Endothelial cell of umbilical vein (primary cell): ENCODE data around the gene GOLT1A. TPM values are rescaled to one million over a fixed set of nuclear protein-coding genes. Genes with fewer than 3 reads are reported as not detected.

Experiments used
- BruUV-seq: library from RNA; stranded (reverse); fragments of 400-500 nt; replicated peaks from 2 replicates; lab custom pipeline; 2021; lab: Mats Ljungman, UMichigan
- CTCF ChIA-PET: fragments of 300-600, 350-600 bp; sonication (Branson Sonifier 250); formaldehyde crosslinking; loops from one replicate; lab custom pipeline; 2021; ENCODE audit warnings: antibody characterized with exemption, inconsistent platforms; lab: Charles Lee
- POLR2A ChIA-PET: fragments of 300-600, 350-600 bp; sonication (Branson Sonifier 250); formaldehyde crosslinking; loops from one replicate; lab custom pipeline; 2021; ENCODE audit warnings: antibody characterized with exemption, inconsistent platforms; lab: Charles Lee
- DNase-seq: peaks from one replicate; pipeline ENCODE4 v3.0.0-alpha.2; 2011; ENCODE audit warnings: low read depth, low spot score
- FAIRE-seq: peaks from 2 replicates; lab custom pipeline; 2011; peaks lifted over from hg19 to GRCh38; lab: Jason Lieb, UNC
- H2AFZ ChIP-seq: 2 replicates; pipeline ENCODE4 v1.6.0; 2012; ENCODE audit warnings: low read depth, low read length, control low read depth, inconsistent platforms
- H3K27ac ChIP-seq: 2 replicates; pipeline ENCODE4 v1.5.1; 2011; ENCODE audit warnings: low read depth, mild to moderate bottlenecking, control low read depth, low read length, moderate library complexity; ENCODE audit not compliant: insufficient read depth
- H3K27me3 ChIP-seq, 2 experiments: 2 replicates each; pipeline versions ENCODE4 v1.6.0 to v1.6.1; 2011; ENCODE audit warnings: low read length in 2 of 2, mixed read lengths in 1 of 2; ENCODE audit not compliant: control insufficient read depth in 2 of 2, insufficient read depth in 2 of 2
- H3K36me3 ChIP-seq, 2 experiments: 2 replicates in 1 of 2; 3 replicates in 1 of 2; pipeline ENCODE4 v1.5.1; 2011; ENCODE audit warnings: low read length in 2 of 2, mild to moderate bottlenecking in 1 of 2, moderate library complexity in 1 of 2; ENCODE audit not compliant: control insufficient read depth in 2 of 2, insufficient read depth in 2 of 2; ENCODE audit errors: extremely low read depth in 1 of 2
- H3K4me1 ChIP-seq: 3 replicates; pipeline ENCODE4 v1.5.1; 2011; ENCODE audit warnings: mild to moderate bottlenecking, low read length; ENCODE audit not compliant: control insufficient read depth, insufficient read depth; ENCODE audit errors: extremely low read depth
- H3K4me2 ChIP-seq: 2 replicates; pipeline ENCODE4 v1.6.1; 2011; ENCODE audit warnings: low read length, control low read depth, mixed read lengths; ENCODE audit not compliant: insufficient read depth
- H3K4me3 ChIP-seq, 3 experiments: fragments of 200-600 bp in 1 of 3; sonication (generic), shearing (Covaris generic) in 1 of 3; replicated peaks in 1 of 3; 2 replicates each; pipeline ENCODE4 v1.5.1; 2011 to 2016; ENCODE audit warnings: control low read depth in 3 of 3, low read length in 3 of 3, mild to moderate bottlenecking in 2 of 3, inconsistent platforms in 1 of 3, low read depth in 1 of 3, moderate library complexity in 1 of 3; ENCODE audit not compliant: insufficient read depth in 1 of 3
- H3K79me2 ChIP-seq: 2 replicates; pipeline ENCODE4 v1.6.0; 2012; ENCODE audit warnings: low read length, inconsistent platforms; ENCODE audit not compliant: control insufficient read depth, insufficient read depth
- H3K9ac ChIP-seq: replicated peaks from 2 replicates; pipeline ENCODE3; 2011; ENCODE audit warnings: low read length, control low read depth; ENCODE audit not compliant: insufficient read depth; ENCODE audit errors: extremely low read depth
- H3K9me1 ChIP-seq: replicated peaks from 3 replicates; pipeline ENCODE4 v1.6.0; 2011; ENCODE audit warnings: mild to moderate bottlenecking, low read length; ENCODE audit not compliant: control insufficient read depth, insufficient read depth; ENCODE audit errors: extremely low read depth
- H3K9me3 ChIP-seq: replicated peaks from 2 replicates; pipeline ENCODE4 v1.5.1; 2012; ENCODE audit warnings: low read length, inconsistent platforms; ENCODE audit not compliant: control insufficient read depth, insufficient read depth
- H4K20me1 ChIP-seq: replicated peaks from 2 replicates; pipeline ENCODE3; 2011; ENCODE audit warnings: mild to moderate bottlenecking, low read length; ENCODE audit not compliant: control insufficient read depth, insufficient read depth; ENCODE audit errors: extremely low read depth
- EZH2 ChIP-seq: IDR thresholded peaks from 2 replicates; pipeline ENCODE4 v1.6.1; 2012; ENCODE audit warnings: borderline replicate concordance, low read depth, mild to moderate bottlenecking, moderate library complexity, low read length, inconsistent platforms; ENCODE audit not compliant: severe bottlenecking
- FOS ChIP-seq: IDR thresholded peaks from 2 replicates; pipeline ENCODE4 v1.6.1; 2011; ENCODE audit warnings: mild to moderate bottlenecking, low read length, moderate library complexity, borderline replicate concordance; ENCODE audit not compliant: insufficient read depth
- GATA2 ChIP-seq: IDR thresholded peaks from 2 replicates; pipeline ENCODE4 v1.7.0; 2011; ENCODE audit warnings: low read depth, mild to moderate bottlenecking, moderate library complexity, mixed read lengths, low read length; ENCODE audit not compliant: insufficient read length, insufficient read depth
- JUN ChIP-seq: IDR thresholded peaks from 2 replicates; pipeline ENCODE4 v1.6.1; 2011; ENCODE audit warnings: borderline replicate concordance, low read depth; ENCODE audit not compliant: insufficient read length, insufficient read depth
- MYC ChIP-seq: IDR thresholded peaks from one replicate; pipeline ENCODE4 v1.6.1; 2011; ENCODE audit warnings: mild to moderate bottlenecking, low read depth, low read length
- POLR2A ChIP-seq: IDR thresholded peaks from 2 replicates; pipeline ENCODE4 v1.6.1; 2012; ENCODE audit warnings: low read depth, mild to moderate bottlenecking, control low read depth, low read length
- POLR2AphosphoS5 ChIP-seq: IDR thresholded peaks from 2 replicates; pipeline ENCODE4 v1.6.1; 2012; ENCODE audit warnings: low read depth, mild to moderate bottlenecking, control low read depth, low read length, moderate library complexity; ENCODE audit not compliant: insufficient read depth
- dilution Hi-C: fragments of 300-500 bp; cut with MboI; formaldehyde crosslinking; loops from one replicate; pipeline ENCODE4 v1.15.0; 2019; ENCODE audit warnings: low sequenced_read_pairs; ENCODE audit not compliant: extremely low pct_ligation_motif_present
- intact Hi-C: fragments of 100-400 bp; cut with micrococcal nuclease; formaldehyde crosslinking; loops from one replicate; pipeline ENCODE4 v1.10.0; 2022
- polyA plus RNA-seq, 4 experiments: library from polyadenylated mRNA; depleted of rRNA in 3 of 4; stranded (reverse) in 3 of 4; unstranded in 1 of 4; fragments of >200 nt; gene quantifications; 2 replicates each; pipeline versions ENCODE4 v1.2.1 to v1.2.3, GENCODE V29; 2011 to 2012; ENCODE audit warnings: missing spikeins in 1 of 4
- total RNA-seq: library from RNA; stranded (reverse); gene quantifications from 2 replicates; pipeline ENCODE4 v1.2.3, GENCODE V29; 2021
- TF ChIP-seq, protein P1 (sequence below), 2 donors: IDR thresholded peaks; 1 replicate in 1 of 2; 2 replicates in 1 of 2; pipeline ENCODE4 v1.5.1; 2011; ENCODE audit warnings: low read length in 2 of 2, mild to moderate bottlenecking in 2 of 2, moderate library complexity in 2 of 2, control low read depth in 1 of 2, inconsistent platforms in 1 of 2, low read depth in 1 of 2; ENCODE audit not compliant: insufficient read depth in 1 of 2; ENCODE audit errors: extremely low read depth in 1 of 2
- TF ChIP-seq, protein P2 (sequence below): IDR thresholded peaks from 2 replicates; pipeline ENCODE4 v1.6.1; 2011; ENCODE audit not compliant: insufficient read depth, insufficient read length

GOLT1A gene
- total and polyA plus RNA-seq, 2 donors (not counting 3 experiments of a cell fraction or from before 2014, with no cell fraction given): not detected

DNA sequence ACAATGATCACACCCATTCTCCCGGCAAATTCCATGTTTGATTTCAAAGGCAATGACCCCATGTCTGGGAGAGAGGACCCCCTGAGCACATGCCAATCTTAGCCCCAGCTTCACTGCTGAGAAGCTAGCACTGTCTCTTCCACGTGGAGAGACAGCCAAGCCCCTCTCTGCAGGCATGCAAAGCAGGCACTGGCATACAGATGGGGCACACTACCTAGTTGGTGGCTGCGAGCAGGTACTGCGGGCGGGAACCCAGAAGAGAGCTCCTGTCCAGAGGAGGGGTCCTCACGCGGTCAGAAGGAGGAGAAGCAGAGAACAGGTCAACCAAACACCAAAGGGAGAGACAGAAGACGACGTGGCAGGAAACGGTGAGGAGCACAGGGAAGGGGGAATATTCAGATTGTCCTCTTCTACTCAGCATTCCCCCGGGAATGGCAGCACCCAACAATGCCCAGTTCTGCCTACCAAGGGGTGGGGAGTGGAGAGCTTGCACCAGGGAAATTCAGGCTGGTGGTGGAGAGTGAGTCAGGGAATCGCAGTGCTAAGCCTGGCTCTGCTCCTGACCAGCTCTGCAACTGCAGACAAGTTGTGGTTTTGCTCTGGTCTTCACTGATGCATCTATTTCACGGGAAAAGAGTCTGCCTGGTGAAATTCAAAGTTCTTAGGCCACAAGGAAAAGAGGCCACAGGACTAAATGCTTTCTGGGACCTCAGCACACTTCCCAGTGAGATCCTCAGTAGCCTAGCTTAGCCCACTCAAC, 48.1 kb upstream of the GOLT1A start:
- DNase-seq: no peak

More for the DNA sequence above, 48.1 kb upstream of the GOLT1A start:
- ChIA-PET POLR2A (no interaction called here), CTCF (interaction anchor here (0.7 to 9.8 kb wide), 5 partner anchors 25 to 99 kb away, joined by 3 to 318 read pairs (median 4); partner anchors contain the start of gene PLEKHA6)
- Histone ChIP-seq H3K9me1 (no peaks in the 10 kb centered on the region), H4K20me1 (no peaks in the 10 kb centered on the region), H3K9me3 (no peaks in the 10 kb centered on the region), H3K4me2 (no peak overlapping the region), H3K27ac (no peak overlapping the region), H3K36me3 (no peaks in the 10 kb centered on the region), H3K4me1 (peaks cover 4% of the 10 kb centered on the region), H3K4me3 (no peak overlapping the region), H2AFZ (no peak overlapping the region), H3K79me2 (no peaks in the 10 kb centered on the region), H3K27me3 (no peaks in the 10 kb centered on the region), H3K9ac (no peak overlapping the region)
- TF ChIP-seq EZH2 (no peak), MYC (no peak), POLR2AphosphoS5 (no peak), GATA2 (no peak), POLR2A (no peak), FOS (no peak), JUN (no peak)
- TF ChIP-seq, protein P1, sequence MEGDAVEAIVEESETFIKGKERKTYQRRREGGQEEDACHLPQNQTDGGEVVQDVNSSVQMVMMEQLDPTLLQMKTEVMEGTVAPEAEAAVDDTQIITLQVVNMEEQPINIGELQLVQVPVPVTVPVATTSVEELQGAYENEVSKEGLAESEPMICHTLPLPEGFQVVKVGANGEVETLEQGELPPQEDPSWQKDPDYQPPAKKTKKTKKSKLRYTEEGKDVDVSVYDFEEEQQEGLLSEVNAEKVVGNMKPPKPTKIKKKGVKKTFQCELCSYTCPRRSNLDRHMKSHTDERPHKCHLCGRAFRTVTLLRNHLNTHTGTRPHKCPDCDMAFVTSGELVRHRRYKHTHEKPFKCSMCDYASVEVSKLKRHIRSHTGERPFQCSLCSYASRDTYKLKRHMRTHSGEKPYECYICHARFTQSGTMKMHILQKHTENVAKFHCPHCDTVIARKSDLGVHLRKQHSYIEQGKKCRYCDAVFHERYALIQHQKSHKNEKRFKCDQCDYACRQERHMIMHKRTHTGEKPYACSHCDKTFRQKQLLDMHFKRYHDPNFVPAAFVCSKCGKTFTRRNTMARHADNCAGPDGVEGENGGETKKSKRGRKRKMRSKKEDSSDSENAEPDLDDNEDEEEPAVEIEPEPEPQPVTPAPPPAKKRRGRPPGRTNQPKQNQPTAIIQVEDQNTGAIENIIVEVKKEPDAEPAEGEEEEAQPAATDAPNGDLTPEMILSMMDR (IDR thresholded peaks at IDR 0.05; ENCODE audit: extremely low read depth in 1 of 2, insufficient read depth in 1 of 2, low read depth in 1 of 2, low read length in 2 of 2): no peak
- TF ChIP-seq, protein P2, sequence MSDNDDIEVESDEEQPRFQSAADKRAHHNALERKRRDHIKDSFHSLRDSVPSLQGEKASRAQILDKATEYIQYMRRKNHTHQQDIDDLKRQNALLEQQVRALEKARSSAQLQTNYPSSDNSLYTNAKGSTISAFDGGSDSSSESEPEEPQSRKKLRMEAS: no peak
- BruUV-seq: no TSS peak
- no peak for FAIRE-seq
- dilution Hi-C loops (no loop called here), intact Hi-C loops (no loop called here)
